Adrenal gland (tissue), 12 donors: ENCODE results near the gene COX4I1. TPM values are rescaled to one million over a fixed set of nuclear protein-coding genes. Genes with fewer than 3 reads are reported as not detected.
A peak's percentile ranks its signal among the peaks of the same experiment; 100 is the strongest.

Source experiments
- DNase-seq, 7 donors: peaks; one replicate each; pipeline ENCODE4 v3.0.0-alpha.2; 2019 to 2020
- H3K27ac ChIP-seq, 5 donors: fragments of 200-600 bp; sonication (generic) in 4 of 5; 1 replicate in 3 of 5; 2 replicates in 2 of 5; pipeline versions ENCODE4 v1.5.1 to v1.8.0; 2016 to 2020; ENCODE audit warnings: mild to moderate bottlenecking in 1 of 5
- H3K27me3 ChIP-seq: fragments of 200-600 bp; 2 replicates; pipeline ENCODE4 v1.8.0; 2021
- H3K36me3 ChIP-seq, 2 donors: fragments of 200-600 bp; replicated peaks in 1 of 2; 1 replicate in 1 of 2; 2 replicates in 1 of 2; pipeline versions ENCODE4 v1.5.1 to v1.8.0; 2018 to 2022
- H3K4me1 ChIP-seq, 2 donors: fragments of 200-600 bp; replicated peaks in 1 of 2; 1 replicate in 1 of 2; 2 replicates in 1 of 2; pipeline versions ENCODE4 v1.5.1 to v1.8.0; 2018 to 2021
- H3K4me3 ChIP-seq, 4 donors: fragments of 200-600 bp; sonication (generic) in 3 of 4; one replicate each; pipeline ENCODE4 v1.5.1; 2016 to 2018
- H3K9me3 ChIP-seq, 3 donors: fragments of 200-600 bp; sonication (generic) in 1 of 3; replicated peaks in 1 of 3; 1 replicate in 2 of 3; 2 replicates in 1 of 3; pipeline versions ENCODE4 v1.5.1 to v1.8.0; 2016 to 2021
- POLR2A ChIP-seq, 2 donors: fragments of 450-650 bp; IDR thresholded peaks; one replicate each; pipeline ENCODE4 v1.6.1; 2017; ENCODE audit warnings: antibody characterized with exemption in 2 of 2, mild to moderate bottlenecking in 2 of 2, moderate library complexity in 1 of 2
- WGBS, 4 donors: extraction: QIAGEN DNeasy Blood & Tissue Kit in 2 of 4; methylation state at CpG; one replicate each; pipeline versions ENCODE4 v1.1.5 to v1.1.7; 2013 to 2017; 5-methylcytosine and 5-hydroxymethylcytosine counted together
- intact Hi-C, 2 donors: fragments of 100-400 bp; cut with DNase I; formaldehyde crosslinking; loops; one replicate each; pipeline versions ENCODE4 v1.14.1 to v1.15.0; 2022 to 2023
- polyA plus RNA-seq, 3 donors: library from polyadenylated mRNA; stranded (reverse); fragments of 200-250 nt in 2 of 3; fragments of 350-450 nt in 1 of 3; fragmentation: Illumina TruSeq in 1 of 3; extraction: RNeasy Lipid Tissue Mini Kit (QIAGEN cat#74804) in 1 of 3; gene quantifications; one replicate each; pipeline ENCODE4 v1.2.3, GENCODE V29; 2013 to 2014
- small RNA-seq, 2 donors: library from RNA; depleted of rRNA; stranded (forward); fragments of <200 nt; gene quantifications; one replicate each; pipeline ENCODE3, GENCODE V24; 2016
- total RNA-seq, 9 donors: library from RNA; depleted of rRNA in 4 of 9; stranded (reverse); fragments of >200 nt in 4 of 9; fragments of 120-200 nt in 1 of 9; fragmentation: NEBNext Ultra II Directional in 1 of 9; extraction: Animal tissue kit (Norgen Biotek cat#: 25700) in 1 of 9; gene quantifications; one replicate each; pipeline versions ENCODE4 v1.1.0 to v1.2.4, GENCODE V29; 2013 to 2023
- TF ChIP-seq, protein P1 (sequence below), 6 experiments: fragments of 450-650 bp in 4 of 6; fragments of 200-600 bp in 2 of 6; sonication (generic) in 1 of 6; IDR thresholded peaks; 1 replicate in 5 of 6; 2 replicates in 1 of 6; pipeline versions ENCODE4 v1.5.1 to v1.8.0; 2016 to 2021; ENCODE audit warnings: antibody characterized with exemption in 6 of 6, mild to moderate bottlenecking in 2 of 6, moderate library complexity in 1 of 6
- donor health status: healthy with polysubstance abuse.
- donor health status: Bipolar disorder and iron deficiency.
- donor health status: DM: yes; HTN: yes; CAD: no.
- donor health status: DM: no; HTN: no; CAD: no.
- donor health status: DM: no; HTN: no; CAD: no.
- donor health status: DM: yes; HTN: yes; CAD: no.

Gene COX4I1
- total and polyA plus RNA-seq, 12 donors = 466 to 1,628 (median 536) TPM

DNA sequence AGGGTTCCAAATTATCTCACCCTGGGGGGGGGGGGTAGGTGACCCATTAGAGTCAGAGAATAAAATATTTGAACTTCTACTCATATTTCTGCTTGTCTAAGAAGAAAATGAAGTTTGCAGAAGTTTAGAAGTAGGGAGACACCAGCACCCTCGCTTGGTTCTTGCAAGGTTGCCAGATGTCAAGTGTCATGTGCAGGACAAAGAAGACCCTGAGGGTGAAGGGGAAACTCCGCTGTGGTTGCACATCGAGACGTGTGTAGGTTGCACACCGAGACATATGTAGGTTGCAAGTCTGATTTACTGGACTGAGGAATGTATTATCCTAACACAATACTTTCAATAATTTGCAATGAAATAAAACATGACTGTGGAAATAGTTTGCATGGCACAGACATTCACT is 57.1 kb downstream of the COX4I1 start:
- Histone ChIP-seq H3K27me3 (no peaks in the 10 kb centered on the region), H3K9me3 (no peaks in the 10 kb centered on the region), H3K36me3 (no peaks in the 10 kb centered on the region), H3K4me3 (no peak overlapping the region), H3K27ac (no peak overlapping the region), H3K4me1 (no peaks in the 10 kb centered on the region)
- intact Hi-C loops = no loop called here
- TF ChIP-seq POLR2A (IDR thresholded peaks at IDR 0.05) = no peak
- TF ChIP-seq, protein P1, sequence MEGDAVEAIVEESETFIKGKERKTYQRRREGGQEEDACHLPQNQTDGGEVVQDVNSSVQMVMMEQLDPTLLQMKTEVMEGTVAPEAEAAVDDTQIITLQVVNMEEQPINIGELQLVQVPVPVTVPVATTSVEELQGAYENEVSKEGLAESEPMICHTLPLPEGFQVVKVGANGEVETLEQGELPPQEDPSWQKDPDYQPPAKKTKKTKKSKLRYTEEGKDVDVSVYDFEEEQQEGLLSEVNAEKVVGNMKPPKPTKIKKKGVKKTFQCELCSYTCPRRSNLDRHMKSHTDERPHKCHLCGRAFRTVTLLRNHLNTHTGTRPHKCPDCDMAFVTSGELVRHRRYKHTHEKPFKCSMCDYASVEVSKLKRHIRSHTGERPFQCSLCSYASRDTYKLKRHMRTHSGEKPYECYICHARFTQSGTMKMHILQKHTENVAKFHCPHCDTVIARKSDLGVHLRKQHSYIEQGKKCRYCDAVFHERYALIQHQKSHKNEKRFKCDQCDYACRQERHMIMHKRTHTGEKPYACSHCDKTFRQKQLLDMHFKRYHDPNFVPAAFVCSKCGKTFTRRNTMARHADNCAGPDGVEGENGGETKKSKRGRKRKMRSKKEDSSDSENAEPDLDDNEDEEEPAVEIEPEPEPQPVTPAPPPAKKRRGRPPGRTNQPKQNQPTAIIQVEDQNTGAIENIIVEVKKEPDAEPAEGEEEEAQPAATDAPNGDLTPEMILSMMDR (IDR thresholded peaks at IDR 0.05) = no peak
- peak in 2 of 7 donors; percentile 11 to 43 for DNase-seq
- 65 to 79% (median 73%) methylated on average over 5 of the region's 5 CpGs for WGBS, 4 donors

Small RNA genes lying within 50 kb of the gene (small RNA-seq; reads per million reads assigned to genes)
- gene RNU1-103P = 0 reads per million in 2 donors

Other genes starting within 250 kb of the COX4I1 start
- 10 to 100 TPM in 8 of 9 donors, 1 to 10 TPM in 1; 7.8 to 99.9 (median 66.7) TPM for gene GSE1, start 186.4 kb upstream of the COX4I1 start, total RNA-seq
- gene GSE1, start 186.4 kb upstream of the COX4I1 start, polyA plus RNA-seq = 10 to 100 TPM; 24.4 to 75.9 (median 25.8) TPM
- 1 to 10 TPM in 7 of 9 donors, under 1 TPM in 2; 0.06 to 7.5 (median 1.8) TPM for gene GINS2, start 110.7 kb upstream of the COX4I1 start, total RNA-seq
- gene GINS2, start 110.7 kb upstream of the COX4I1 start, polyA plus RNA-seq = 1 to 10 TPM in 1 of 3 donors, under 1 TPM in 2; 0.72 to 1.2 (median 0.88) TPM
- gene C16orf74, start 48.6 kb upstream of the COX4I1 start, total RNA-seq = 1 to 10 TPM in 2 of 9 donors, under 1 TPM in 6, not detected in 1; 0.28 to 2.1 (median 0.46) TPM
- gene C16orf74, start 48.6 kb upstream of the COX4I1 start, polyA plus RNA-seq = 1 to 10 TPM in 2 of 3 donors, under 1 TPM in 1; 0.16 to 3.2 (median 2.7) TPM
- gene EMC8, start 151 bp upstream of the COX4I1 start, total RNA-seq = 10 to 100 TPM; 16.9 to 53.8 (median 26.6) TPM
- gene EMC8, start 151 bp upstream of the COX4I1 start, polyA plus RNA-seq = 10 to 100 TPM; 10.7 to 21.7 (median 11.3) TPM
- gene IRF8, start 99.5 kb downstream of the COX4I1 start, total RNA-seq = 10 to 100 TPM in 8 of 9 donors, 1 to 10 TPM in 1; 5.0 to 40.1 (median 18.8) TPM
- gene IRF8, start 99.5 kb downstream of the COX4I1 start, polyA plus RNA-seq = 1 to 10 TPM; 3.4 to 9.6 (median 8.3) TPM